ENCODE results near the gene HNRNPA1.

DNA sequence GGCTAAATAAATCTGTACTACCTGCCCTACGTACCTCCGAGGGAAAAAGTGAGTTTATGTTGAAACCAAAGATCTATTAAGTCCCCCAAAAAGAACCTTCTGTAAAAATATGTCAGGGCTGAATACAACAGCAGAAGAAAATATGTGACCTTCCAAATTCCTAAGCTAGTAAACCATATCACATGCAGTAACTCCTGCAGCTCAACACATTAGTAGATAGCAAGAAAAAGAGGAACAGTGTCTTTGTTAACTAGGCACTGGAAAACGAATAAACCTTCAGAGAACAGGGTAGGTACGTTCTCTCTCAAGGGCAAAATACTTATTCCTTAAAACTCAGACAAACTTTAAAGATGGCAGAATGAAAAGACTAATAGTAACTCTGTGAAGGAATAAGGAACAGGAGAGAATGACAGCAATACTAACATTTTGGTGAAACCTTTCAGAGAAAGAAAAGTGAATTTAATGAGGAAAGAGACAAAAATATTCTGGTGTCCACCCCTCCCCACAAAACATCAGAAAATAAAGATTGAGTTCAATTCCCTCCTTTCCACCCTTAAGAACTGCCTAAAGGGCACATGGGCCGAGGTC is 18.6 kb upstream of the HNRNPA1 start:
- TF ChIP-seq ARNTL (CRISPR knock-in tag; IDR thresholded peaks at IDR 0.05; ENCODE audit: borderline replicate concordance, low read depth) (no peak), RARB (CRISPR knock-in tag; IDR thresholded peaks at IDR 0.05) (no peak), ZFP30 (CRISPR knock-in tag; IDR thresholded peaks at IDR 0.05) (no peak), ZC3H10 (CRISPR knock-in tag; IDR thresholded peaks at IDR 0.05) (no peak)
- TF ChIP-seq, protein P1, sequence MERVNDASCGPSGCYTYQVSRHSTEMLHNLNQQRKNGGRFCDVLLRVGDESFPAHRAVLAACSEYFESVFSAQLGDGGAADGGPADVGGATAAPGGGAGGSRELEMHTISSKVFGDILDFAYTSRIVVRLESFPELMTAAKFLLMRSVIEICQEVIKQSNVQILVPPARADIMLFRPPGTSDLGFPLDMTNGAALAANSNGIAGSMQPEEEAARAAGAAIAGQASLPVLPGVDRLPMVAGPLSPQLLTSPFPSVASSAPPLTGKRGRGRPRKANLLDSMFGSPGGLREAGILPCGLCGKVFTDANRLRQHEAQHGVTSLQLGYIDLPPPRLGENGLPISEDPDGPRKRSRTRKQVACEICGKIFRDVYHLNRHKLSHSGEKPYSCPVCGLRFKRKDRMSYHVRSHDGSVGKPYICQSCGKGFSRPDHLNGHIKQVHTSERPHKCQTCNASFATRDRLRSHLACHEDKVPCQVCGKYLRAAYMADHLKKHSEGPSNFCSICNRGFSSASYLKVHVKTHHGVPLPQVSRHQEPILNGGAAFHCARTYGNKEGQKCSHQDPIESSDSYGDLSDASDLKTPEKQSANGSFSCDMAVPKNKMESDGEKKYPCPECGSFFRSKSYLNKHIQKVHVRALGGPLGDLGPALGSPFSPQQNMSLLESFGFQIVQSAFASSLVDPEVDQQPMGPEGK (CRISPR knock-in tag; IDR thresholded peaks at IDR 0.05; ENCODE audit: borderline replicate concordance): no peak

All from SK-N-SH treated with all-trans-retinoic acid at 6 μM for 48 hours (cell line).